ENCODE measurements around the gene PDP2.

The PDP2 gene

GRCh38 chr16:66925322-66925840 is 45.1 kb downstream of the PDP2 start, which contains the start of gene RRAD:
TSS of gene RRAD (minus strand) at chr16:66925535. CDS start at chr16:66925179, 356 bp downstream.
- peak within 1 kb of the TSS; percentile 82 for H2AFZ ChIP-seq (ENCODE audit: low read length)
- no peak within 1 kb of the TSS for H3K27ac ChIP-seq (ENCODE audit: low read length)
- H3K4me3 ChIP-seq (ENCODE audit: low read length) = peak within 1 kb of the TSS; percentile 58
- H3K36me3 ChIP-seq (replicated peaks; ENCODE audit: insufficient read depth, low read length) = no peaks in the 10 kb centered on the region
- TF ChIP-seq CTCF (IDR thresholded peaks at IDR 0.05; ENCODE audit: low read length) (no peak), EZH2 (optimal IDR thresholded peaks at IDR 0.05; ENCODE audit: low read depth, low read length) (no peak), EZH2phosphoT487 (IDR thresholded peaks at IDR 0.05; ENCODE audit: low read length) (no peak)
- H3K9me2 ChIP-seq (replicated peaks; ENCODE audit: insufficient read depth, low read length) = no peaks in the 10 kb centered on the region
- H3K4me2 ChIP-seq (ENCODE audit: low read depth, low read length) = peak within 1 kb of the TSS; percentile 87
- no peak for DNase-seq
- H3K9me3 ChIP-seq (replicated peaks; ENCODE audit: insufficient read depth, low read length) = no peaks in the 10 kb centered on the region
- H3K27me3 ChIP-seq (replicated peaks; ENCODE audit: insufficient read depth, low read length) = peaks cover 45% of the 10 kb centered on the region
- peak within 1 kb of the TSS; percentile 23; the same call in 1 of the 2 replicates for H3K9ac ChIP-seq (ENCODE audit: low read length)
- no peaks in the 10 kb centered on the region for H3K79me2 ChIP-seq (ENCODE audit: low read length)
- no peaks in the 10 kb centered on the region; the same call in 1 of the 2 replicates for H3F3A ChIP-seq (ENCODE audit: insufficient read depth, low read length)
- H3K4me1 ChIP-seq (ENCODE audit: low read length) = no peaks in the 10 kb centered on the region
- no peaks in the 10 kb centered on the region for H4K20me1 ChIP-seq (ENCODE audit: insufficient read depth, low read length)

GRCh38 chr16:66926171-66926947 is 46.0 kb downstream of the PDP2 start:
- H3K36me3 ChIP-seq (replicated peaks; ENCODE audit: insufficient read depth, low read length) = no peaks in the 10 kb centered on the region
- no peaks in the 10 kb centered on the region for H3K9me3 ChIP-seq (replicated peaks; ENCODE audit: insufficient read depth, low read length)
- H3K27me3 ChIP-seq (replicated peaks; ENCODE audit: insufficient read depth, low read length) = peaks cover 38% of the 10 kb centered on the region
- H2AFZ ChIP-seq (ENCODE audit: low read length) = no peak overlapping the region
- H3K9me2 ChIP-seq (replicated peaks; ENCODE audit: insufficient read depth, low read length) = no peaks in the 10 kb centered on the region
- H3F3A ChIP-seq (ENCODE audit: insufficient read depth, low read length) = no peaks in the 10 kb centered on the region; the same call in 1 of the 2 replicates
- no peak overlapping the region for H3K4me3 ChIP-seq (ENCODE audit: low read length)
- H3K79me2 ChIP-seq (ENCODE audit: low read length) = no peaks in the 10 kb centered on the region
- no peak overlapping the region for H3K27ac ChIP-seq (ENCODE audit: low read length)
- no peaks in the 10 kb centered on the region for H3K4me1 ChIP-seq (ENCODE audit: low read length)
- no peak overlapping the region for H3K9ac ChIP-seq (ENCODE audit: low read length)
- no peaks in the 10 kb centered on the region for H4K20me1 ChIP-seq (ENCODE audit: insufficient read depth, low read length)
- no peak overlapping the region for H3K4me2 ChIP-seq (ENCODE audit: low read depth, low read length)
- no peak for DNase-seq
- TF ChIP-seq CTCF (IDR thresholded peaks at IDR 0.05; ENCODE audit: low read length) = no peak
- TF ChIP-seq EZH2 (optimal IDR thresholded peaks at IDR 0.05; ENCODE audit: low read depth, low read length) = no peak
- no peak for TF ChIP-seq EZH2phosphoT487 (IDR thresholded peaks at IDR 0.05; ENCODE audit: low read length)

GRCh38 chr16:66926961-66927436 is 46.7 kb downstream of the PDP2 start:
- no peak overlapping the region for H2AFZ ChIP-seq (ENCODE audit: low read length)
- H4K20me1 ChIP-seq (ENCODE audit: insufficient read depth, low read length) = no peaks in the 10 kb centered on the region
- H3F3A ChIP-seq (ENCODE audit: insufficient read depth, low read length) = no peaks in the 10 kb centered on the region; the same call in 1 of the 2 replicates
- no peak for TF ChIP-seq CTCF (IDR thresholded peaks at IDR 0.05; ENCODE audit: low read length)
- no peak overlapping the region for H3K27ac ChIP-seq (ENCODE audit: low read length)
- no peaks in the 10 kb centered on the region for H3K9me3 ChIP-seq (replicated peaks; ENCODE audit: insufficient read depth, low read length)
- H3K4me3 ChIP-seq (ENCODE audit: low read length) = no peak overlapping the region
- no peaks in the 10 kb centered on the region for H3K9me2 ChIP-seq (replicated peaks; ENCODE audit: insufficient read depth, low read length)
- no peaks in the 10 kb centered on the region for H3K4me1 ChIP-seq (ENCODE audit: low read length)
- no peaks in the 10 kb centered on the region for H3K79me2 ChIP-seq (ENCODE audit: low read length)
- no peak for DNase-seq
- H3K36me3 ChIP-seq (replicated peaks; ENCODE audit: insufficient read depth, low read length) = no peaks in the 10 kb centered on the region
- no peak overlapping the region for H3K4me2 ChIP-seq (ENCODE audit: low read depth, low read length)
- H3K27me3 ChIP-seq (replicated peaks; ENCODE audit: insufficient read depth, low read length) = peaks cover 31% of the 10 kb centered on the region
- no peak overlapping the region for H3K9ac ChIP-seq (ENCODE audit: low read length)

Measured in MM.1S (cell line).